GM12892 (cell line): Measurements from ENCODE around the gene CBR3.
"Not testable (repeated sequence)": the region's sequence is repeated elsewhere in the genome, so short reads cannot be mapped to it uniquely, and the experiment has no call there.

Experiments used
- POLR2A ChIP-seq: IDR thresholded peaks from 2 replicates; pipeline ENCODE4 v1.6.1; 2011; ENCODE audit warnings: low read depth, low read length, control low read depth
- POLR2AphosphoS5 ChIP-seq: IDR thresholded peaks from 2 replicates; pipeline ENCODE4 v1.6.1; 2011; ENCODE audit warnings: low read depth, low read length, control low read depth

DNA sequence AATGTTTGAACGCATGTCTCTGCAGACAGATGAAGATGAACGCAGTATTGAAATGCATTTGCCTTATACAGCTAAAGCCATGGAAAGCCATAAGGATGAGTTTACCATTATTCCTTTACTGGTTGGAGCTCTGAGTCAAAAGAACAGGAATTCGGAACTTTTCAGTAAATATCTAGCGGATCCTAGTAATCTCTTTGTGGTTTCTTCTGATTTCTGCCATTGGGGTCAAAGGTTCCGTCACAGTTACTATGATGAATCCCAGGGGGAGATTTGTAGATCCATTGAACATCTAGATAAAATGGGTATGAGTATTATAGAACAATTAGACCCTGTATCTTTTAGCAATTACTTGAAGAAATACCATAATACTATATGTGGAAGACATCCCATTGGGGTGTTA is 4.0 kb upstream of the CBR3 start:
- not testable (repeated sequence) for TF ChIP-seq POLR2A, POLR2AphosphoS5
